Stimulated activated naive B cell treated with anti-CD40 and anti-IgM and Interleukin-4, amounts not matched to agents 10 μg/mL and 1 μg/mL and 100 μg/mL, for 72 hours (primary cell): Measurements from ENCODE around the gene PGBD4.
"Not testable (repeated sequence)": the region's sequence is repeated elsewhere in the genome, so short reads cannot be mapped to it uniquely, and the experiment has no call there.

ENCODE experiments used
- ATAC-seq, 2 donors: fragments of 150-1000 bp; cut with Tn5 transposase; replicated peaks; 2 replicates each; pipeline ENCODE4 v1.10.0; 2021; ENCODE audit warnings: moderate library complexity in 1 of 2
- DNase-seq: peaks from one replicate; pipeline ENCODE4 v3.0.0; 2021
- H3K27ac Mint-ChIP-seq: one replicate; pipeline ENCODE4 v1.8.0; 2022; ENCODE audit warnings: mild to moderate bottlenecking, mixed read lengths
- H3K27me3 Mint-ChIP-seq, 2 donors: one replicate each; pipeline ENCODE4 v1.8.0; 2022; ENCODE audit warnings: mixed read lengths in 2 of 2
- H3K36me3 Mint-ChIP-seq, 2 donors: one replicate each; pipeline ENCODE4 v1.8.0; 2022; ENCODE audit warnings: mixed read lengths in 2 of 2, mild to moderate bottlenecking in 1 of 2
- H3K4me1 Mint-ChIP-seq, 2 donors: one replicate each; pipeline ENCODE4 v1.8.0; 2022; ENCODE audit warnings: mixed read lengths in 2 of 2, mild to moderate bottlenecking in 1 of 2
- H3K4me3 Mint-ChIP-seq, 2 donors: one replicate each; pipeline ENCODE4 v1.8.0; 2022; ENCODE audit warnings: mild to moderate bottlenecking in 2 of 2, mixed read lengths in 2 of 2, moderate library complexity in 1 of 2
- H3K9me3 Mint-ChIP-seq, 2 donors: one replicate each; pipeline ENCODE4 v1.8.0; 2022; ENCODE audit warnings: mixed read lengths in 2 of 2, mild to moderate bottlenecking in 1 of 2

The PGBD4 gene

GRCh38 chr15:34085746-34086145 is 16.1 kb upstream of the PGBD4 start:
- Mint-ChIP-seq H3K27me3 (no peaks in the 10 kb centered on the region), H3K4me3 (no peak overlapping the region), H3K36me3 (peaks cover 23 to 35% of the 10 kb centered on the region in 2 donors), H3K9me3 (no peaks in the 10 kb centered on the region), H3K4me1 (peaks cover 0 to 2% of the 10 kb centered on the region in 2 donors), H3K27ac (no peak overlapping the region)
- ATAC-seq: no peak
- DNase-seq: no peak

- H3K4me1 Mint-ChIP-seq: peaks cover 6 to 16% of the 10 kb centered on the region in 2 donors
Observed at GRCh38 chr15:34099914-34100313, 2.0 kb upstream of the PGBD4 start.

GRCh38 chr15:34102175-34102925 is 467 bp downstream of the PGBD4 start:
- Mint-ChIP-seq H3K4me3 (peak overlapping the region; percentile 99 to 100), H3K27me3 (no peaks in the 10 kb centered on the region), H3K4me1 (peaks cover 6 to 16% of the 10 kb centered on the region in 2 donors), H3K27ac (peak overlapping the region; percentile 100), H3K36me3 (peaks cover 25 to 33% of the 10 kb centered on the region in 2 donors), H3K9me3 (peaks cover 0 to 2% of the 10 kb centered on the region in 2 donors)
- DNase-seq (no peak), ATAC-seq (no peak)

More at GRCh38 chr15:34099914-34100313, 2.0 kb upstream of the PGBD4 start:
- ATAC-seq (no peak), DNase-seq (no peak)
- Mint-ChIP-seq H3K36me3 (peaks cover 23 to 30% of the 10 kb centered on the region in 2 donors), H3K27me3 (no peaks in the 10 kb centered on the region), H3K27ac (peak overlapping the region; percentile 9), H3K4me3 (peak overlapping the region; percentile 23 to 36), H3K9me3 (no peaks in the 10 kb centered on the region)

GRCh38 chr15:34106423-34106822 is 4.5 kb downstream of the PGBD4 start:
- Mint-ChIP-seq H3K4me1 (peaks cover 0 to 7% of the 10 kb centered on the region in 2 donors), H3K27ac (no peak overlapping the region), H3K4me3 (no peak overlapping the region), H3K27me3 (no peaks in the 10 kb centered on the region), H3K36me3 (peaks cover 25 to 28% of the 10 kb centered on the region in 2 donors), H3K9me3 (peaks cover 0 to 2% of the 10 kb centered on the region in 2 donors)
- DNase-seq: no peak
- no peak for ATAC-seq

- Mint-ChIP-seq H3K9me3 (peaks cover 0 to 2% of the 10 kb centered on the region in 2 donors), H3K27me3 (no peaks in the 10 kb centered on the region), H3K27ac (no peak overlapping the region), H3K4me3 (no peak overlapping the region), H3K4me1 (peaks cover 0 to 7% of the 10 kb centered on the region in 2 donors), H3K36me3 (peaks cover 19 to 21% of the 10 kb centered on the region in 2 donors)
- ATAC-seq (no peak), DNase-seq (no peak)
Observed at GRCh38 chr15:34107315-34107714, 5.4 kb downstream of the PGBD4 start.

GRCh38 chr15:34109797-34110663 is 8.1 kb downstream of the PGBD4 start:
- Mint-ChIP-seq H3K9me3 (peaks cover 0 to 2% of the 10 kb centered on the region in 2 donors), H3K4me3 (no peak overlapping the region), H3K27ac (no peak overlapping the region), H3K27me3 (peaks cover 0 to 13% of the 10 kb centered on the region in 2 donors), H3K36me3 (peaks cover 7 to 8% of the 10 kb centered on the region in 2 donors), H3K4me1 (peaks cover 0 to 7% of the 10 kb centered on the region in 2 donors)
- no peak for DNase-seq
- peak in 1 of 2 donors; percentile 49 for ATAC-seq

- Mint-ChIP-seq H3K27me3 (peaks cover 0 to 13% of the 10 kb centered on the region in 2 donors), H3K4me1 (peaks cover 0 to 7% of the 10 kb centered on the region in 2 donors), H3K27ac (no peak overlapping the region), H3K9me3 (no peaks in the 10 kb centered on the region), H3K4me3 (no peak overlapping the region), H3K36me3 (peaks cover under 1% of the 10 kb centered on the region in 2 donors)
- ATAC-seq (no peak), DNase-seq (no peak)
Observed at GRCh38 chr15:34111488-34111887, 9.6 kb downstream of the PGBD4 start.

GRCh38 chr15:34114215-34114614 is 12.3 kb downstream of the PGBD4 start:
- H3K27ac Mint-ChIP-seq: no peak overlapping the region
- peaks cover 0 to 7% of the 10 kb centered on the region in 2 donors for H3K4me1 Mint-ChIP-seq
- H3K27me3 Mint-ChIP-seq: peaks cover 4 to 13% of the 10 kb centered on the region in 2 donors
- H3K9me3 Mint-ChIP-seq: no peaks in the 10 kb centered on the region
- ATAC-seq: no peak
- no peaks in the 10 kb centered on the region for H3K36me3 Mint-ChIP-seq
- DNase-seq: no peak
- no peak overlapping the region for H3K4me3 Mint-ChIP-seq

GRCh38 chr15:34114739-34115138 is 12.9 kb downstream of the PGBD4 start:
- Mint-ChIP-seq H3K27ac (no peak overlapping the region), H3K9me3 (no peaks in the 10 kb centered on the region), H3K27me3 (peaks cover 4 to 13% of the 10 kb centered on the region in 2 donors), H3K4me3 (no peak overlapping the region), H3K4me1 (peaks cover 0 to 5% of the 10 kb centered on the region in 2 donors), H3K36me3 (no peaks in the 10 kb centered on the region)
- DNase-seq (no peak), ATAC-seq (no peak)

- DNase-seq (no peak), ATAC-seq (no peak)
- Mint-ChIP-seq H3K27ac (no peak overlapping the region), H3K36me3 (no peaks in the 10 kb centered on the region), H3K4me1 (no peaks in the 10 kb centered on the region), H3K4me3 (no peak overlapping the region), H3K27me3 (peaks cover 9 to 20% of the 10 kb centered on the region in 2 donors), H3K9me3 (no peaks in the 10 kb centered on the region)
Observed at GRCh38 chr15:34116620-34117019, 14.7 kb downstream of the PGBD4 start.

- peaks cover 0 to 5% of the 10 kb centered on the region in 2 donors for H3K36me3 Mint-ChIP-seq
- H3K4me1 Mint-ChIP-seq: no peaks in the 10 kb centered on the region
- no peak overlapping the region for H3K27ac Mint-ChIP-seq
- ATAC-seq: no peak
- H3K9me3 Mint-ChIP-seq: no peaks in the 10 kb centered on the region
- H3K4me3 Mint-ChIP-seq: no peak overlapping the region
- peaks cover 14 to 15% of the 10 kb centered on the region in 2 donors for H3K27me3 Mint-ChIP-seq
- DNase-seq: no peak
Observed at GRCh38 chr15:34119291-34119690, 17.4 kb downstream of the PGBD4 start.

- DNase-seq, H3K27ac Mint-ChIP-seq, H3K36me3 Mint-ChIP-seq, H3K4me3 Mint-ChIP-seq, ATAC-seq, H3K9me3 Mint-ChIP-seq, H3K4me1 Mint-ChIP-seq: not testable (repeated sequence)
- H3K27me3 Mint-ChIP-seq: peaks cover 6 to 15% of the 10 kb centered on the region in 2 donors
Observed at GRCh38 chr15:34120420-34120819, 18.5 kb downstream of the PGBD4 start.

GRCh38 chr15:34121786-34122185 is 19.9 kb downstream of the PGBD4 start:
- H3K4me1 Mint-ChIP-seq, ATAC-seq, DNase-seq, H3K9me3 Mint-ChIP-seq, H3K27ac Mint-ChIP-seq, H3K4me3 Mint-ChIP-seq, H3K36me3 Mint-ChIP-seq: not testable (repeated sequence)
- H3K27me3 Mint-ChIP-seq: peaks cover 6 to 15% of the 10 kb centered on the region in 2 donors

GRCh38 chr15:34122771-34123183 is 20.9 kb downstream of the PGBD4 start:
- no peak for DNase-seq

More at GRCh38 chr15:34122771-34123183, 20.9 kb downstream of the PGBD4 start:
- Mint-ChIP-seq H3K27me3 (peaks cover 6 to 11% of the 10 kb centered on the region in 2 donors), H3K9me3 (no peaks in the 10 kb centered on the region), H3K4me3 (no peak overlapping the region), H3K27ac (peak overlapping the region; percentile 59), H3K4me1 (no peaks in the 10 kb centered on the region), H3K36me3 (peaks cover 0 to 5% of the 10 kb centered on the region in 2 donors)
- peak in 1 of 2 donors; percentile 18 for ATAC-seq
